ENCODE data around the gene ADORA1.

ADORA1 gene

DNA sequence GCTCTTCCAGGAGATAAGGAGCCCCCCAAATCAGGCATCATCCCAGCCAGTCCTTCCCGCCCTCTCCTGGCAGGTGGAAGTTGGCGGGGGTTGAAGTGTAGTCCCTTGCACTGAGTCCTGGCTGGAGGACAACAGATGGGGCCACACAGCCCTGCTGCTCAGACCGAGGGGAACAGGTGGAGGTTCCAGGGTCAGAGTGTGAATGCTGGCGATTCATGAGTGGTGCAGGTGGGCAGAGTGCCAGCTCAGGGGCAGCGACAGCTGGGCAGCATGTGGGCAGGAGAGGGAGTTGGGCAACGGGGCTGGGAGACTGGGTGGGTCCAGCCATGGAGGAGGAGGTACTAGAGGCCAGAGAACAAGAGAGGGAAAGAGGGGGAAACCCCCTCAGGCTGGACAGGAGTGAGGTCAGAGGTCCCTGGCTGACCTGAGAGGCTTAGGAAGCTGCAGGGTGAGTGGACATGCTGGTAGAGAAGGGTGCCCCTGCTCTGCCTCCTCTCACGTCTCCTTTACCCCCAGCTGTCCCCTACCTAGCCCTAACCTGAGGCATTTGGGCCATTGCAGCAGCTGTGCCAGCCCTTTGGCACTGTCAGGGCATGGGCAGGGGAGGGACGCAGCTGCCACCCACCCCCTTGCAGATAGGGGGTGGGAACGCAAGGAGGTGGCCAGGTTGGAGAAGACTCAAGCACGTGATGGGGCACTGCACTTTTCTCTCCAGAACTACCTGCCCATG is 11.3 kb upstream of the ADORA1 start:
- no peaks in the 10 kb centered on the region for H4K20me1 ChIP-seq (ENCODE audit: low read depth, low read length)
- no peaks in the 10 kb centered on the region for H3K9me2 ChIP-seq (replicated peaks; ENCODE audit: insufficient read depth, low read length)
- H3K9ac ChIP-seq (ENCODE audit: low read length), result no peak overlapping the region
- H3K9me3 ChIP-seq (ENCODE audit: insufficient read depth, low read length), result no peaks in the 10 kb centered on the region
- no peak overlapping the region for H3K4me3 ChIP-seq (ENCODE audit: insufficient read depth, low read length, poor library complexity, severe bottlenecking)
- TF ChIP-seq, protein P1, sequence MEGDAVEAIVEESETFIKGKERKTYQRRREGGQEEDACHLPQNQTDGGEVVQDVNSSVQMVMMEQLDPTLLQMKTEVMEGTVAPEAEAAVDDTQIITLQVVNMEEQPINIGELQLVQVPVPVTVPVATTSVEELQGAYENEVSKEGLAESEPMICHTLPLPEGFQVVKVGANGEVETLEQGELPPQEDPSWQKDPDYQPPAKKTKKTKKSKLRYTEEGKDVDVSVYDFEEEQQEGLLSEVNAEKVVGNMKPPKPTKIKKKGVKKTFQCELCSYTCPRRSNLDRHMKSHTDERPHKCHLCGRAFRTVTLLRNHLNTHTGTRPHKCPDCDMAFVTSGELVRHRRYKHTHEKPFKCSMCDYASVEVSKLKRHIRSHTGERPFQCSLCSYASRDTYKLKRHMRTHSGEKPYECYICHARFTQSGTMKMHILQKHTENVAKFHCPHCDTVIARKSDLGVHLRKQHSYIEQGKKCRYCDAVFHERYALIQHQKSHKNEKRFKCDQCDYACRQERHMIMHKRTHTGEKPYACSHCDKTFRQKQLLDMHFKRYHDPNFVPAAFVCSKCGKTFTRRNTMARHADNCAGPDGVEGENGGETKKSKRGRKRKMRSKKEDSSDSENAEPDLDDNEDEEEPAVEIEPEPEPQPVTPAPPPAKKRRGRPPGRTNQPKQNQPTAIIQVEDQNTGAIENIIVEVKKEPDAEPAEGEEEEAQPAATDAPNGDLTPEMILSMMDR (IDR thresholded peaks at IDR 0.05; ENCODE audit: insufficient read depth, low read length, poor library complexity, severe bottlenecking), result no peak
- TF ChIP-seq EZH2phosphoT487 (conservative IDR thresholded peaks at IDR 0.05; ENCODE audit: low read length), result no peak
- no peaks in the 10 kb centered on the region for H3K36me3 ChIP-seq (ENCODE audit: low read length)
- H3K79me2 ChIP-seq (ENCODE audit: insufficient read depth, low read length), result no peaks in the 10 kb centered on the region
- H3F3A ChIP-seq (ENCODE audit: insufficient read depth), result no peaks in the 10 kb centered on the region
- H3K27me3 ChIP-seq (ENCODE audit: low read length), result no peaks in the 10 kb centered on the region
- H3K27ac ChIP-seq (ENCODE audit: low read depth, low read length), result no peak overlapping the region
- no peak overlapping the region for H2AFZ ChIP-seq (ENCODE audit: low read depth, low read length, severe bottlenecking)
- no peak overlapping the region for H3K4me2 ChIP-seq (ENCODE audit: low read depth, low read length, poor library complexity, severe bottlenecking)

- Histone ChIP-seq H4K20me1 (ENCODE audit: low read depth, low read length) (no peaks in the 10 kb centered on the region), H2AFZ (ENCODE audit: low read depth, low read length, severe bottlenecking) (no peak overlapping the region), H3F3A (ENCODE audit: insufficient read depth) (no peaks in the 10 kb centered on the region), H3K27me3 (ENCODE audit: low read length) (no peaks in the 10 kb centered on the region), H3K9me3 (ENCODE audit: insufficient read depth, low read length) (no peaks in the 10 kb centered on the region), H3K79me2 (ENCODE audit: insufficient read depth, low read length) (no peaks in the 10 kb centered on the region), H3K4me3 (ENCODE audit: insufficient read depth, low read length, poor library complexity, severe bottlenecking) (no peak overlapping the region), H3K27ac (ENCODE audit: low read depth, low read length) (no peak overlapping the region), H3K4me2 (ENCODE audit: low read depth, low read length, poor library complexity, severe bottlenecking) (no peak overlapping the region), H3K9me2 (replicated peaks; ENCODE audit: insufficient read depth, low read length) (no peaks in the 10 kb centered on the region), H3K36me3 (ENCODE audit: low read length) (no peaks in the 10 kb centered on the region), H3K9ac (ENCODE audit: low read length) (no peak overlapping the region)
- TF ChIP-seq EZH2phosphoT487 (conservative IDR thresholded peaks at IDR 0.05; ENCODE audit: low read length), result no peak
- TF ChIP-seq, protein P1 (IDR thresholded peaks at IDR 0.05; ENCODE audit: insufficient read depth, low read length, poor library complexity, severe bottlenecking), result peak; percentile 55
These were observed 9.6 kb upstream of the ADORA1 start for GRCh38 chr1:203117611-203118575.

- no peak overlapping the region for H3K4me3 ChIP-seq (ENCODE audit: insufficient read depth, low read length, poor library complexity, severe bottlenecking)
- H3K9me3 ChIP-seq (ENCODE audit: insufficient read depth, low read length), result no peaks in the 10 kb centered on the region
- no peak overlapping the region for H2AFZ ChIP-seq (ENCODE audit: low read depth, low read length, severe bottlenecking)
- no peaks in the 10 kb centered on the region for H3K9me2 ChIP-seq (replicated peaks; ENCODE audit: insufficient read depth, low read length)
- no peaks in the 10 kb centered on the region for H3K36me3 ChIP-seq (ENCODE audit: low read length)
- H3K27ac ChIP-seq (ENCODE audit: low read depth, low read length), result no peak overlapping the region
- H3F3A ChIP-seq (ENCODE audit: insufficient read depth), result no peaks in the 10 kb centered on the region
- TF ChIP-seq EZH2phosphoT487 (conservative IDR thresholded peaks at IDR 0.05; ENCODE audit: low read length), result no peak
- TF ChIP-seq, protein P1 (IDR thresholded peaks at IDR 0.05; ENCODE audit: insufficient read depth, low read length, poor library complexity, severe bottlenecking), result no peak
- H3K9ac ChIP-seq (ENCODE audit: low read length), result no peak overlapping the region
- no peaks in the 10 kb centered on the region for H4K20me1 ChIP-seq (ENCODE audit: low read depth, low read length)
- no peaks in the 10 kb centered on the region for H3K79me2 ChIP-seq (ENCODE audit: insufficient read depth, low read length)
- H3K4me2 ChIP-seq (ENCODE audit: low read depth, low read length, poor library complexity, severe bottlenecking), result no peak overlapping the region
- H3K27me3 ChIP-seq (ENCODE audit: low read length), result no peaks in the 10 kb centered on the region
These were observed 7.0 kb upstream of the ADORA1 start for GRCh38 chr1:203120325-203121153.

Data from SU-DHL-6 (cell line).